ENCODE results near the gene SFI1. TPM values are rescaled to one million over a fixed set of nuclear protein-coding genes. Genes with fewer than 3 reads are reported as not detected.

Gene SFI1
- total RNA-seq, 3 donors from 2014 or later (not counting 1 experiment from before 2014, with no cell fraction given), result 208 to 225 (median 217) TPM

GRCh38 chr22:31627223-31627731 is 130.9 kb downstream of the SFI1 start:
- Histone ChIP-seq H3K9me3 (ENCODE audit: control insufficient read depth, insufficient read depth, low read length) (no peaks in the 10 kb centered on the region), H3K36me3 (ENCODE audit: control insufficient read depth, insufficient read depth, low read length) (peaks cover 8% of the 10 kb centered on the region), H3K4me1 (ENCODE audit: control insufficient read depth, insufficient read depth, low read length) (peaks cover 56% of the 10 kb centered on the region), H3K27me3 (ENCODE audit: control insufficient read depth, insufficient read depth, low read length) (no peaks in the 10 kb centered on the region), H3K4me3 (ENCODE audit: low read length) (no peak overlapping the region), H3K27ac (ENCODE audit: low read length) (no peak overlapping the region)
- Mint-ChIP-seq H3K27ac (peak overlapping the region; percentile 80 to 93), H3K4me1 (peaks cover 37 to 57% of the 10 kb centered on the region in 2 donors), H3K27me3 (ENCODE audit: low read depth in 2 of 2) (no peaks in the 10 kb centered on the region), H3K4me3 (no peak overlapping the region), H3K9me3 (no peaks in the 10 kb centered on the region), H3K36me3 (no peaks in the 10 kb centered on the region)
- WGBS (ENCODE audit: insufficient coverage), result 89% methylated on average over 8 of the region's 8 CpGs
- ATAC-seq (no peak), DNase-seq (no peak)
- TF ChIP-seq, protein P1, sequence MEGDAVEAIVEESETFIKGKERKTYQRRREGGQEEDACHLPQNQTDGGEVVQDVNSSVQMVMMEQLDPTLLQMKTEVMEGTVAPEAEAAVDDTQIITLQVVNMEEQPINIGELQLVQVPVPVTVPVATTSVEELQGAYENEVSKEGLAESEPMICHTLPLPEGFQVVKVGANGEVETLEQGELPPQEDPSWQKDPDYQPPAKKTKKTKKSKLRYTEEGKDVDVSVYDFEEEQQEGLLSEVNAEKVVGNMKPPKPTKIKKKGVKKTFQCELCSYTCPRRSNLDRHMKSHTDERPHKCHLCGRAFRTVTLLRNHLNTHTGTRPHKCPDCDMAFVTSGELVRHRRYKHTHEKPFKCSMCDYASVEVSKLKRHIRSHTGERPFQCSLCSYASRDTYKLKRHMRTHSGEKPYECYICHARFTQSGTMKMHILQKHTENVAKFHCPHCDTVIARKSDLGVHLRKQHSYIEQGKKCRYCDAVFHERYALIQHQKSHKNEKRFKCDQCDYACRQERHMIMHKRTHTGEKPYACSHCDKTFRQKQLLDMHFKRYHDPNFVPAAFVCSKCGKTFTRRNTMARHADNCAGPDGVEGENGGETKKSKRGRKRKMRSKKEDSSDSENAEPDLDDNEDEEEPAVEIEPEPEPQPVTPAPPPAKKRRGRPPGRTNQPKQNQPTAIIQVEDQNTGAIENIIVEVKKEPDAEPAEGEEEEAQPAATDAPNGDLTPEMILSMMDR (IDR thresholded peaks at IDR 0.05), result no peak
- intact Hi-C loops (cut with micrococcal nuclease), result no loop called here

- Mint-ChIP-seq H3K27me3 (ENCODE audit: low read depth in 2 of 2) (no peaks in the 10 kb centered on the region), H3K9me3 (no peaks in the 10 kb centered on the region), H3K27ac (peak overlapping the region; percentile 80 to 93), H3K4me1 (peaks cover 38 to 53% of the 10 kb centered on the region in 2 donors), H3K36me3 (no peaks in the 10 kb centered on the region), H3K4me3 (peak overlapping the region; percentile 47)
- DNase-seq (no peak), ATAC-seq (no peak)
- Histone ChIP-seq H3K9me3 (ENCODE audit: control insufficient read depth, insufficient read depth, low read length) (no peaks in the 10 kb centered on the region), H3K4me3 (ENCODE audit: low read length) (no peak overlapping the region), H3K27ac (ENCODE audit: low read length) (no peak overlapping the region), H3K4me1 (ENCODE audit: control insufficient read depth, insufficient read depth, low read length) (peaks cover 52% of the 10 kb centered on the region), H3K36me3 (ENCODE audit: control insufficient read depth, insufficient read depth, low read length) (peaks cover 9% of the 10 kb centered on the region), H3K27me3 (ENCODE audit: control insufficient read depth, insufficient read depth, low read length) (no peaks in the 10 kb centered on the region)
- whole genome bisulfite sequencing (ENCODE audit: insufficient coverage), result 100% methylated on average over 1 of the region's 1 CpG
- TF ChIP-seq, protein P1 (IDR thresholded peaks at IDR 0.05), result no peak
- intact Hi-C loops (cut with micrococcal nuclease), result no loop called here
Observed at GRCh38 chr22:31628362-31628761, 132.0 kb downstream of the SFI1 start.

- Mint-ChIP-seq H3K4me3 (peak overlapping the region; percentile 47), H3K4me1 (peaks cover 45 to 59% of the 10 kb centered on the region in 2 donors), H3K27ac (peak overlapping the region; percentile 80 to 93), H3K36me3 (no peaks in the 10 kb centered on the region), H3K9me3 (no peaks in the 10 kb centered on the region), H3K27me3 (ENCODE audit: low read depth in 2 of 2) (no peaks in the 10 kb centered on the region)
- ATAC-seq (no peak), DNase-seq (peak in 1 of 2 donors; percentile 31)
- 75% methylated on average over 16 of the region's 17 CpGs for WGBS (ENCODE audit: insufficient coverage)
- peaks cover 9% of the 10 kb centered on the region for H3K36me3 ChIP-seq (ENCODE audit: control insufficient read depth, insufficient read depth, low read length)
- H3K9me3 ChIP-seq (ENCODE audit: control insufficient read depth, insufficient read depth, low read length), result no peaks in the 10 kb centered on the region
- peaks cover 54% of the 10 kb centered on the region for H3K4me1 ChIP-seq (ENCODE audit: control insufficient read depth, insufficient read depth, low read length)
- H3K27ac ChIP-seq (ENCODE audit: low read length), result peak overlapping the region; percentile 8
- no peaks in the 10 kb centered on the region for H3K27me3 ChIP-seq (ENCODE audit: control insufficient read depth, insufficient read depth, low read length)
- intact Hi-C loops (cut with micrococcal nuclease), result no loop called here
- no peak overlapping the region for H3K4me3 ChIP-seq (ENCODE audit: low read length)
- TF ChIP-seq, protein P1 (IDR thresholded peaks at IDR 0.05), result no peak
Observed at GRCh38 chr22:31628969-31629708, 132.8 kb downstream of the SFI1 start.

Data from natural killer cell (primary cell).